Measurements from ENCODE around the gene NAGPA. TPM values are rescaled to one million over a fixed set of nuclear protein-coding genes. Genes with fewer than 3 reads are reported as not detected.

The NAGPA gene
- total and polyA plus RNA-seq, 2 of the 8 experiments (the other 6 are each of a cell fraction or from before 2014, with no cell fraction given): 10.1 to 13.2 TPM

DNA sequence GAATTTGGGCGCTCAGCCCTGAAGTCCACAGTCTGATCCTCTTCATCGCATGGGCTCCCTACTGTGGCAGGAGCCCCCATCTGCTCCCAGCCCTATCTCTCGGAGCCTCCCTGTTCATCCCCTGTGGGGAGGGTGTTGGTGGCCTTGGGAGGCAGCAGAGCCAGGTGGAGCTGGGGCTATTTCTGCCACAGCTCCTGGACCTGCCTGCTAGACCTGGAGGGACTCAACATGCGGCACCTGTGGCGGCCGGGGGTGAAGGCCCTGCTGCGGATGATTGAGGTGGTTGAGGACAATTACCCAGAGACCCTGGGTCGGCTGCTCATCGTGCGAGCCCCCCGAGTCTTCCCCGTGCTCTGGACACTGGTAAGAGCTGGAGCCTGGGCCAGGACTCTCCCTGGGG lies 30.5 kb downstream of the NAGPA start:
- H3K9ac ChIP-seq (replicated peaks in 1 of 4; ENCODE audit: extremely low read depth in 1 of 4, low read depth in 3 of 4, low read length in 3 of 4): no peak overlapping the region
- no peak overlapping the region for H2BK20ac ChIP-seq (ENCODE audit: low read length)
- no peak overlapping the region for H3K4me3 ChIP-seq (ENCODE audit: extremely low read depth in 1 of 4, insufficient read depth in 2 of 4, low read depth in 3 of 4, low read length in 4 of 4)
- no peak for TF ChIP-seq JUND (IDR thresholded peaks at IDR 0.05; ENCODE audit: low read length)
- TF ChIP-seq JUN (IDR thresholded peaks at IDR 0.05; ENCODE audit: low read depth, low read length): no peak
- no peak for TF ChIP-seq HDAC6 (IDR thresholded peaks at IDR 0.05; ENCODE audit: low read depth, low read length)
- TF ChIP-seq FOSL1 (IDR thresholded peaks at IDR 0.05; ENCODE audit: insufficient read depth, low read depth, low read length): no peak
- no peak for TF ChIP-seq POLR2AphosphoS5 (IDR thresholded peaks at IDR 0.05; ENCODE audit: low read depth, low read length)
- no peak for TF ChIP-seq BRCA1 (IDR thresholded peaks at IDR 0.05; ENCODE audit: low read depth, low read length)
- TF ChIP-seq CBX8 (IDR thresholded peaks at IDR 0.05; ENCODE audit: borderline replicate concordance, low read depth, low read length): no peak
- no peak for TF ChIP-seq TBP (IDR thresholded peaks at IDR 0.05; ENCODE audit: low read depth, low read length)
- TF ChIP-seq, protein P1, sequence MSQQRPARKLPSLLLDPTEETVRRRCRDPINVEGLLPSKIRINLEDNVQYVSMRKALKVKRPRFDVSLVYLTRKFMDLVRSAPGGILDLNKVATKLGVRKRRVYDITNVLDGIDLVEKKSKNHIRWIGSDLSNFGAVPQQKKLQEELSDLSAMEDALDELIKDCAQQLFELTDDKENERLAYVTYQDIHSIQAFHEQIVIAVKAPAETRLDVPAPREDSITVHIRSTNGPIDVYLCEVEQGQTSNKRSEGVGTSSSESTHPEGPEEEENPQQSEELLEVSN (IDR thresholded peaks at IDR 0.05): no peak
- no peak for TF ChIP-seq GABPA (IDR thresholded peaks at IDR 0.05; ENCODE audit: borderline replicate concordance, insufficient read depth, low read length)
- TF ChIP-seq NANOG (IDR thresholded peaks at IDR 0.05; ENCODE audit: insufficient read depth, low read depth, low read length, poor library complexity, severe bottlenecking): no peak
- TF ChIP-seq KDM1A (IDR thresholded peaks at IDR 0.05; ENCODE audit: borderline replicate concordance, low read length): no peak
- TF ChIP-seq RAD21 (IDR thresholded peaks at IDR 0.05 in 1 of 2, conservative IDR thresholded peaks at IDR 0.05 in 1 of 2; ENCODE audit: low read depth in 2 of 2, low read length in 2 of 2): no peak
- H2AK5ac ChIP-seq (ENCODE audit: low read depth, low read length): no peak overlapping the region
- no peaks in the 10 kb centered on the region; the same call in 1 of the 2 replicates for H3K79me1 ChIP-seq (ENCODE audit: low read depth, low read length)
- H2BK120ac ChIP-seq (replicated peaks; ENCODE audit: low read depth, low read length): no peak overlapping the region
- DNase-seq (ENCODE audit: low read depth in 1 of 2, low spot score in 2 of 2) (no peak), FAIRE-seq (no peak)
- H4K91ac ChIP-seq (replicated peaks; ENCODE audit: insufficient read length, low read length): no peak overlapping the region
- no peak overlapping the region for H2BK5ac ChIP-seq (ENCODE audit: low read depth, low read length)
- no peak overlapping the region for H3K4ac ChIP-seq (replicated peaks; ENCODE audit: insufficient read length, low read depth, low read length)
- no peaks in the 10 kb centered on the region for H3K36me3 ChIP-seq (ENCODE audit: control insufficient read depth in 2 of 4, insufficient read depth in 4 of 4, low read length in 3 of 4)
- H3K4me1 ChIP-seq (replicated peaks in 1 of 4; ENCODE audit: control insufficient read depth in 3 of 4, insufficient read depth in 4 of 4, low read length in 3 of 4): no peaks in the 10 kb centered on the region
- no peaks in the 10 kb centered on the region for H3K79me2 ChIP-seq (ENCODE audit: control insufficient read depth in 1 of 2, insufficient read depth in 2 of 2, low read length in 2 of 2)
- no peak overlapping the region for H2AFZ ChIP-seq (ENCODE audit: low read length)
- no peaks in the 10 kb centered on the region for H3K27me3 ChIP-seq (replicated peaks in 1 of 4; ENCODE audit: control insufficient read depth in 3 of 4, extremely low read depth in 1 of 4, insufficient read depth in 3 of 4, low read length in 3 of 4)
- H4K20me1 ChIP-seq (replicated peaks in 1 of 2; ENCODE audit: control insufficient read depth in 1 of 2, insufficient read depth in 2 of 2, low read length in 2 of 2): no peaks in the 10 kb centered on the region
- H3K23me2 ChIP-seq (ENCODE audit: low read depth, low read length): no peaks in the 10 kb centered on the region
- H2BK12ac ChIP-seq (ENCODE audit: low read depth, low read length): no peak overlapping the region
- H3K9me3 ChIP-seq (ENCODE audit: insufficient read depth in 2 of 2, low read depth in 1 of 2, low read length in 1 of 2): no peaks in the 10 kb centered on the region
- no peak overlapping the region for H4K5ac ChIP-seq (ENCODE audit: insufficient read length, low read depth, low read length)
- H2BK15ac ChIP-seq (ENCODE audit: low read length): no peak overlapping the region
- CTCF ChIA-PET (ENCODE audit: partially characterized antibody): interaction anchor here (0.8 to 3.4 kb wide), 5 partner anchors 21 to 82 kb away, joined by 3 to 10 read pairs (median 4); no protein-coding TSS in a partner anchor
- no peak overlapping the region for H3K4me2 ChIP-seq (ENCODE audit: insufficient read depth in 1 of 2, low read depth in 2 of 2, low read length in 2 of 2)
- H3K18ac ChIP-seq (ENCODE audit: extremely low read depth, low read length): no peak overlapping the region
- no peak overlapping the region for H3K27ac ChIP-seq (ENCODE audit: low read depth, low read length)
- H4K8ac ChIP-seq (ENCODE audit: extremely low read depth, insufficient read depth, low read length): no peak overlapping the region
- no peak overlapping the region for H3K23ac ChIP-seq (ENCODE audit: insufficient read length)
- H3K56ac ChIP-seq (replicated peaks; ENCODE audit: insufficient read length, low read depth, low read length): no peak overlapping the region
- H3K14ac ChIP-seq (ENCODE audit: insufficient read length): no peak overlapping the region
- POLR2A ChIA-PET (ENCODE audit: partially characterized antibody): interaction anchor here (0.8 to 1.0 kb wide), 2 partner anchors 18 to 47 kb away, joined by 3 read pairs; no protein-coding TSS in a partner anchor
- 86% methylated on average over 12 of the region's 12 CpGs; no CpG with 5 or more reads in 1 of the 2 experiments for WGBS, 2 experiments (ENCODE audit: extremely low coverage in 1 of 2, insufficient coverage in 1 of 2, insufficient read length in 1 of 2, insufficient replicate concordance in 2 of 2, low coverage in 1 of 2, low lambda C conversion rate in 2 of 2, missing lambda C conversion rate in 1 of 2)

Data from H1 (cell line).